HFF-Myc (cell line): ENCODE data around the gene TMEM54.

Experiments used
- DNase-seq: peaks from one replicate; pipeline ENCODE4 v3.0.0-alpha.2; 2011; ENCODE audit warnings: low read depth; ENCODE audit errors: extremely low read depth
- H3K4me3 ChIP-seq: replicated peaks from 2 replicates; pipeline ENCODE4 v1.5.1; 2011; ENCODE audit warnings: low read depth, mild to moderate bottlenecking, control low read depth, low read length
- TF ChIP-seq, protein P1 (sequence below): IDR thresholded peaks from 2 replicates; pipeline ENCODE4 v1.5.1; 2012; ENCODE audit warnings: mild to moderate bottlenecking, low read depth, low read length, control low read depth; ENCODE audit errors: missing control alignments

TMEM54 gene

GRCh38 chr1:32886828-32887414, 14.3 kb downstream of the TMEM54 start:
- TF ChIP-seq, protein P1, sequence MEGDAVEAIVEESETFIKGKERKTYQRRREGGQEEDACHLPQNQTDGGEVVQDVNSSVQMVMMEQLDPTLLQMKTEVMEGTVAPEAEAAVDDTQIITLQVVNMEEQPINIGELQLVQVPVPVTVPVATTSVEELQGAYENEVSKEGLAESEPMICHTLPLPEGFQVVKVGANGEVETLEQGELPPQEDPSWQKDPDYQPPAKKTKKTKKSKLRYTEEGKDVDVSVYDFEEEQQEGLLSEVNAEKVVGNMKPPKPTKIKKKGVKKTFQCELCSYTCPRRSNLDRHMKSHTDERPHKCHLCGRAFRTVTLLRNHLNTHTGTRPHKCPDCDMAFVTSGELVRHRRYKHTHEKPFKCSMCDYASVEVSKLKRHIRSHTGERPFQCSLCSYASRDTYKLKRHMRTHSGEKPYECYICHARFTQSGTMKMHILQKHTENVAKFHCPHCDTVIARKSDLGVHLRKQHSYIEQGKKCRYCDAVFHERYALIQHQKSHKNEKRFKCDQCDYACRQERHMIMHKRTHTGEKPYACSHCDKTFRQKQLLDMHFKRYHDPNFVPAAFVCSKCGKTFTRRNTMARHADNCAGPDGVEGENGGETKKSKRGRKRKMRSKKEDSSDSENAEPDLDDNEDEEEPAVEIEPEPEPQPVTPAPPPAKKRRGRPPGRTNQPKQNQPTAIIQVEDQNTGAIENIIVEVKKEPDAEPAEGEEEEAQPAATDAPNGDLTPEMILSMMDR, result no peak
- DNase-seq, result no peak
- no peak overlapping the region for H3K4me3 ChIP-seq

DNA sequence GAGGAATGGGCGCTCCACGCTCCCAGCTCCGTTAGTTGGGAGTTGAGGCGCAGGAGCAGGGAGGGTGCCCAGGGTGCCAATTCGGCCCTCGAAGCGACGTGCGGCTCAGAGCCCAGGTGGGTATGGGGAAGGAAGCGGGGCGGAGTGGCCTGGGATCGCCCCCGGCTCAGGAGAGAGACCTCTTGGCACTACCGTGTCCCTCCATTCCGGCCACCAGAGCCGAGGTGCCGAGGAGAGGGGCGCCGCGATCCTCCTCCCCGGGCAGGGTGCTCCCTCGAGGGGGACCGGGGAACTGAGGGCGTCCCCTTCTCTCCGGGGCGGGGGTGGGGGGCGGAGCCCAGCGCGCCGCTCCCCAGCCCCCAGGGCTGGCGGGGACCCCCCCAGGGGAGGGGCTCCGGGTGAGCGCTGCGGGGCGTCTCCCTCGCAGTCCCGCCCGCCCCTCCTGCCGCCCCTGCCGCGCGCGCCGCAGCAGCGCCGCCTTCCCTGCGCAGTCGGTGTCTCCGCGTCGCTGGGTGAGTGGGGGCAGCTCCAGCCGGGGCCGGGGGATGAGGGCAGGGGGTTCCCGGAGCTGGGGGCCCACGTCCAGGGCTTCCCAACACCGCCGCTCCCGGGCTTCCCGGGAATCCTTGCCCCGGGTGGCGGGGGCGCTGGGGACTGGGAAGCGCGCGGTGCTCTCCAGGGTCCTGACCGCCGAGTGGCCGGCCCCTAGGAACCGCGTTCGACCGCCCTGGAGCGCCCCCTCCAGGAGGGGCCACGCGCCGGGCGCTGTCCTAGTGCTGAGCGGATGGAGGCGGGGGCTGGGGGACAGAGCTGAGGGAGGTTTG, 15.0 kb downstream of the TMEM54 start, which contains the start of gene HPCA:
Gene HPCA (plus strand): TSS at position 488 of the 824 bp plus-strand sequence. CDS start 2,408 bp downstream, outside the sequence.
- TF ChIP-seq, protein P1, result peak; percentile 80
- no peak within 1 kb of the TSS for H3K4me3 ChIP-seq
- no peak for DNase-seq

DNA sequence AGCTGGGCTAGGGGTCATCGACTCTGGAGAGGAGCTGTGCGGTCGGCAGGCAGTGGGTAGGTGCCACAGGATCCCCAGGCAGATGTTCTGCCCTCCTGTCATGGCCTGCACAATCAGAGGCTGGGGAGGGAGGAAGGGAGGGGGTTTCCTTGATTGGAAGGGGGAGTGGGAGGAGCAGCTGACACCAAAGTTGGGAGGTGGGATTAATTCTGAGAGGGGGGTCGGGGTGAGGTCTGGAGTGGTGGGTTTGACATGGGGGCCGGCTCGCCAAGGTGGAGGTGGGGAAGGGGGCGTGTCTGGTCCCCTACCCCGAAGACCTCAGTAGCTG, 15.5 kb downstream of the TMEM54 start:
- DNase-seq, result no peak
- H3K4me3 ChIP-seq, result no peak overlapping the region
- TF ChIP-seq, protein P1, result no peak

DNA sequence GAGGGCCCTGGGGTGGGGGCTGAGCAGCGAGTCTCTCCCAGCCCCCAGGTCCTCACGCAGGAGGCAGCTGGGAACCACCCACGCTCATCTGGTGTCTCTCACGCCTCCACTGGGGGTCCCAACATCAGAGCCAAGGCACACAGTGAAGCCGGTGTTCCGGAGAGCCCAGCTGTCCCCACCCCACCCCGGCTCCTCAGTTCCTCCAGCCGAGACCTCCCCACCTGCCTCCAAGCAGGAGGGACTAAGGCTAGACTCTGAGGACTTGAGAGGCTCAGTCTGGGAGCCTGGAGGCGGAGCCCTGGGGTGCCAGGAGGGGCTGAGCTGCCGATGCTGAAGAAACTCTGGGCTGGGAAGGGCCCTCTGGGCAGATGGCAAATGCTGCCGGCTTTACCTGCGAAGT, 16.5 kb downstream of the TMEM54 start:
- TF ChIP-seq, protein P1, result no peak
- DNase-seq, result no peak
- no peak overlapping the region for H3K4me3 ChIP-seq

DNA sequence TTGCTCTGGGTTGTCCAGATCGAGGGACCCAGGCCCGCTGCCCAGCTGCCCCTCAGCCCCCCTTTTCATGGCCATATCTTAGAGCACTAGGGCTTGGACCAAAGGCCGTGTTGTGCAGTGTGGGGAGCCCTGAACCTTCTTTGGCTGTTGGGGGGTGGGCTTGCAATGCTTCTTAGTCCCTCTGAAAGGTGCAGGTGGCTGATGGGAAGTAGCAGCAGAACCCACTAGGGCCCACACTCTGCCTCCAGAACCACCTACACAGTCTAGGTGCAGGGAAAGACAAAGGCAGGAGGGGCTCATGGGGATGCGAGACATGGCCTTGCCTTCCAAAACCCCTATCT, 17.2 kb downstream of the TMEM54 start:
- no peak overlapping the region for H3K4me3 ChIP-seq
- DNase-seq, result no peak
- TF ChIP-seq, protein P1, result no peak

DNA sequence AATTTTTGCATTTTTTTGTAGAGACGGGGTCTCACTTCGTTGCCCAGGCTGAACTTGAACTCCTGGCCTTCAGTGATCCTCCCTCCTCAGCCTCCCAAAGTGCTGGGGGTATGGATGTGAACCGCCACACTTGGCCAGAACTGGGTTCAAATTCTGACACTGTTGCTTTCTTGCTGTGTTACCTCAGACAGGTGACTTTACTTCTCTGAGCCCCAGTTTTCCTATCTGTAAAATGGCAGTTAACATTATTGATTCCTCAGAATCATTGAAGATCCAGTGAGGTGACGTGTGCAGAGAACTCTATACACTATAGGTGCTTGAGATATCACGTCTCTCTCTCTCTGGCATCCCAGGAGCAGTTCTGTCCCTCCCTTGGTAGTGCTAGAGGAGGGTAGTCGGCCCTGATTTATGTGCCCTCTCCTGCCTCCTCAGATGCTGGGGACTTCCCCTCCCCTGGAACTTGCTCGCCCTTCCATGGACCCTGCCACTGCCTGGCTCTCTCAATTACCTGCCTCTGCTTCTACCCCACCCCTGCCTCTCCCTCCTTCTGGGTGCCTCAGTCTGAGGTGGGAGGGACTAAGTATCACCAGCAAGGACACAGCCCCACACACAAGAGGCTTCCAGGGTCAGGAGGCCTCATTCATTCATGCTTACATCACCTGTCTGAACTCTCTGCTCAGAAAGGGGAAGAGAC, 17.7 kb downstream of the TMEM54 start:
- DNase-seq, result no peak
- no peak overlapping the region for H3K4me3 ChIP-seq
- TF ChIP-seq, protein P1, result no peak
